Mesothelial cell of epicardium (in vitro differentiated cells): ENCODE data around the gene ZDHHC11B. TPM values are rescaled to one million over a fixed set of nuclear protein-coding genes. Genes with fewer than 3 reads are reported as not detected.

ENCODE experiments used
- DNase-seq, 2 experiments: peaks; one replicate each; pipeline ENCODE4 v3.0.0; 2021; ENCODE audit warnings: low spot score in 2 of 2; ENCODE audit not compliant: unreplicated experiment in 2 of 2
- H3K27ac Mint-ChIP-seq: 2 replicates; pipeline ENCODE4 v1.8.0; 2021; ENCODE audit warnings: mixed read lengths
- H3K27me3 Mint-ChIP-seq: 2 replicates; pipeline ENCODE4 v1.8.0; 2021; ENCODE audit warnings: low read depth, mixed read lengths
- H3K36me3 Mint-ChIP-seq: 2 replicates; pipeline ENCODE4 v1.8.0; 2021; ENCODE audit warnings: mixed read lengths
- H3K4me1 Mint-ChIP-seq: 2 replicates; pipeline ENCODE4 v1.8.0; 2021; ENCODE audit warnings: mixed read lengths
- H3K4me3 Mint-ChIP-seq: 2 replicates; pipeline ENCODE4 v1.8.0; 2021; ENCODE audit warnings: mild to moderate bottlenecking, moderate library complexity, mixed read lengths
- H3K9me3 Mint-ChIP-seq: 2 replicates; pipeline ENCODE4 v1.8.0; 2021; ENCODE audit warnings: mixed read lengths
- CTCF ChIP-seq: fragments of 200-600 bp; sonication (generic); IDR thresholded peaks from one replicate; pipeline ENCODE4 v1.5.0; 2021; ENCODE audit warnings: antibody characterized with exemption; ENCODE audit not compliant: unreplicated experiment
- total RNA-seq: library from RNA; stranded (reverse); gene quantifications from 3 replicates; pipeline ENCODE4 v1.2.1, GENCODE V29; 2021

ZDHHC11B gene
- total RNA-seq, 1 donor from 2014 or later: 0.74 TPM

- no peaks in the 10 kb centered on the region for H3K36me3 Mint-ChIP-seq
- peak in 1 of 2 experiments; percentile 19 for DNase-seq
- H3K27ac Mint-ChIP-seq: no peak overlapping the region
- TF ChIP-seq CTCF: no peak
- peaks cover 4% of the 10 kb centered on the region for H3K4me1 Mint-ChIP-seq
- H3K27me3 Mint-ChIP-seq: peaks cover 13% of the 10 kb centered on the region
- no peaks in the 10 kb centered on the region for H3K9me3 Mint-ChIP-seq
- H3K4me3 Mint-ChIP-seq: no peak overlapping the region
Observed at GRCh38 chr5:759781-760362, 24.7 kb downstream of the ZDHHC11B start.

- DNase-seq: no peak
- no peak for TF ChIP-seq CTCF
- no peaks in the 10 kb centered on the region for H3K36me3 Mint-ChIP-seq
- H3K4me1 Mint-ChIP-seq: peaks cover 4% of the 10 kb centered on the region
- H3K9me3 Mint-ChIP-seq: no peaks in the 10 kb centered on the region
- H3K27me3 Mint-ChIP-seq: peaks cover 15% of the 10 kb centered on the region
- H3K27ac Mint-ChIP-seq: no peak overlapping the region
- no peak overlapping the region for H3K4me3 Mint-ChIP-seq
Observed at GRCh38 chr5:759111-759751, 25.3 kb downstream of the ZDHHC11B start.

GRCh38 chr5:758698-759053 lies 25.9 kb downstream of the ZDHHC11B start:
- no peak overlapping the region for H3K4me3 Mint-ChIP-seq
- no peak for DNase-seq
- peaks cover 4% of the 10 kb centered on the region for H3K4me1 Mint-ChIP-seq
- TF ChIP-seq CTCF: no peak
- H3K9me3 Mint-ChIP-seq: no peaks in the 10 kb centered on the region
- no peak overlapping the region for H3K27ac Mint-ChIP-seq
- no peaks in the 10 kb centered on the region for H3K36me3 Mint-ChIP-seq
- peaks cover 19% of the 10 kb centered on the region for H3K27me3 Mint-ChIP-seq

GRCh38 chr5:757931-758697 lies 26.4 kb downstream of the ZDHHC11B start:
- H3K27me3 Mint-ChIP-seq: peaks cover 15% of the 10 kb centered on the region
- H3K4me3 Mint-ChIP-seq: no peak overlapping the region
- DNase-seq: peak in 1 of 2 experiments; percentile 39
- no peak overlapping the region for H3K27ac Mint-ChIP-seq
- H3K4me1 Mint-ChIP-seq: peaks cover 4% of the 10 kb centered on the region
- no peak for TF ChIP-seq CTCF
- H3K36me3 Mint-ChIP-seq: no peaks in the 10 kb centered on the region
- H3K9me3 Mint-ChIP-seq: no peaks in the 10 kb centered on the region

- no peak for TF ChIP-seq CTCF
- Mint-ChIP-seq H3K4me3 (no peak overlapping the region), H3K4me1 (peaks cover 4% of the 10 kb centered on the region), H3K27ac (no peak overlapping the region), H3K9me3 (no peaks in the 10 kb centered on the region), H3K27me3 (peaks cover 15% of the 10 kb centered on the region), H3K36me3 (no peaks in the 10 kb centered on the region)
- peak in 1 of 2 experiments; percentile 38 for DNase-seq
Observed at GRCh38 chr5:757346-757930, 27.1 kb downstream of the ZDHHC11B start.
